ENCODE results near the gene CREB5.

CREB5 gene

DNA sequence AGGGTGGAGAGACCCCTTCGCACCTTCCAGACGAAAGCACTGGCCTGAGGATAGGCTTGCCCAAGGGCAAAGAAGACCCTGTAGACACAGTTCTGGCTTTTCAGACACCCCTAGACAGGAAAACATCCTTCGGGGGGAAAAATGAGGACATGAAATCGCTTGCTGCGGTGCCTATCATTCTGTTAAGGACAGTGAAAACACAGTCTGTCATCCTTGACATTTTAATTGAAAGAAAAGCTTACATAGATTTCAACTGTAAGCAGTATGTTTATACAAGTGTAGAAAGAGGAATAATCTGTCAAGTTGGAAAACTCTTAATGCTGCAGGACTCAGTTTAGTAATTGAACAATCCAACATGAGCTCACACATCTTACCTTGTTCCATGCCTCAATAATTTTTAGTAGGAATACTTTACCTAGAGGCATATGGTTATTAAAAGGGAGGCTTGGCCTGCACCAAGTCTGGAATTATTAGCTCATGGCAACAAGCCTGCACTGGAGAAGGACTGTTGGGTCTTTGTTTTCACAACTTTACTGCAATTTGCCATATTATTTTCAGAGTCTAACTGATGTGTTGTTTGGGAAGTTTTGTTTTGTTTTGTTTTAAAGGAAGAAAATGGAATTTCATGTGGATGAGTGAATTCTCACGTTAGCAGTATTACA is 302.3 kb downstream of the CREB5 start:
- TF ChIP-seq, protein P1, sequence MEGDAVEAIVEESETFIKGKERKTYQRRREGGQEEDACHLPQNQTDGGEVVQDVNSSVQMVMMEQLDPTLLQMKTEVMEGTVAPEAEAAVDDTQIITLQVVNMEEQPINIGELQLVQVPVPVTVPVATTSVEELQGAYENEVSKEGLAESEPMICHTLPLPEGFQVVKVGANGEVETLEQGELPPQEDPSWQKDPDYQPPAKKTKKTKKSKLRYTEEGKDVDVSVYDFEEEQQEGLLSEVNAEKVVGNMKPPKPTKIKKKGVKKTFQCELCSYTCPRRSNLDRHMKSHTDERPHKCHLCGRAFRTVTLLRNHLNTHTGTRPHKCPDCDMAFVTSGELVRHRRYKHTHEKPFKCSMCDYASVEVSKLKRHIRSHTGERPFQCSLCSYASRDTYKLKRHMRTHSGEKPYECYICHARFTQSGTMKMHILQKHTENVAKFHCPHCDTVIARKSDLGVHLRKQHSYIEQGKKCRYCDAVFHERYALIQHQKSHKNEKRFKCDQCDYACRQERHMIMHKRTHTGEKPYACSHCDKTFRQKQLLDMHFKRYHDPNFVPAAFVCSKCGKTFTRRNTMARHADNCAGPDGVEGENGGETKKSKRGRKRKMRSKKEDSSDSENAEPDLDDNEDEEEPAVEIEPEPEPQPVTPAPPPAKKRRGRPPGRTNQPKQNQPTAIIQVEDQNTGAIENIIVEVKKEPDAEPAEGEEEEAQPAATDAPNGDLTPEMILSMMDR (IDR thresholded peaks at IDR 0.05; ENCODE audit: poor library complexity, severe bottlenecking): no peak
- ATAC-seq (ENCODE audit: low read depth) (no peak), DNase-seq (ENCODE audit: low spot score) (no peak)
- Histone ChIP-seq H3K27me3 (ENCODE audit: insufficient read depth, poor library complexity, severe bottlenecking) (no peaks in the 10 kb centered on the region), H3K36me3 (ENCODE audit: low read depth) (peaks cover 8% of the 10 kb centered on the region), H3K4me3 (ENCODE audit: severe bottlenecking) (no peak overlapping the region), H3K9me3 (ENCODE audit: severe bottlenecking) (no peaks in the 10 kb centered on the region), H3K27ac (ENCODE audit: poor library complexity, severe bottlenecking) (no peak overlapping the region), H3K4me1 (ENCODE audit: insufficient read depth, poor library complexity, severe bottlenecking) (no peaks in the 10 kb centered on the region)

DNA sequence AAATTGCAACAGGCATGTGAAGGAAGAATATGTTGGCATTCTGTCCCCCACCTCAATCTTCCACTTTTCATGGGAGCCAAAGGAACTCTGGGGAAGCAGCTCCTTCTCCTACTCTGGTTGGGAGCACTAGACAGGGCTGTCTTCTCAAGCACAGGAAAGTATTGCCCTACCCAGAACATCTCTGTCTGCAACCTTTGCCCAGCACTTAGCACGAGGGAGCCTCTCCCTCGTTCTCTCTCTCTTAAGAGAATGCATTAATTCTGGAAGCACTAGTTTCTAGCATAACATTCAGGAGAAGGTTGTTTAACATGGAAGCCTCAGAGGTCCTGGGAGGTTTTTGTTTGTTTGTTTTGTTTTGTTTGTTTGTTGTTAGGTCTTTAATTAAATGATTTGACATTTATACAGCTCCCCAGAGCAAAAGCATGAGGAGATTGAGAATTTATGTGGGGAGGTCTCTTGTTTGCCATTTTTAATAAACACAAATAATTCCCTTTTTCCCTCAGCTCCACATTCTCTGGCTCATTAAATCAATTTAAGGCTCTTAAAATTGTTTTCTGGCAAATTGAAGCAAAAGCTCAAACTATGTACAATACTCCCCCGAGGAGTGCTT is 305.2 kb downstream of the CREB5 start:
- DNase-seq (ENCODE audit: low spot score): no peak
- no peak for ATAC-seq (ENCODE audit: low read depth)
- Histone ChIP-seq H3K27ac (ENCODE audit: poor library complexity, severe bottlenecking) (no peak overlapping the region), H3K36me3 (ENCODE audit: low read depth) (peaks cover 13% of the 10 kb centered on the region), H3K9me3 (ENCODE audit: severe bottlenecking) (no peaks in the 10 kb centered on the region), H3K4me1 (ENCODE audit: insufficient read depth, poor library complexity, severe bottlenecking) (no peaks in the 10 kb centered on the region), H3K27me3 (ENCODE audit: insufficient read depth, poor library complexity, severe bottlenecking) (no peaks in the 10 kb centered on the region), H3K4me3 (ENCODE audit: severe bottlenecking) (no peak overlapping the region)
- TF ChIP-seq, protein P1 (IDR thresholded peaks at IDR 0.05; ENCODE audit: poor library complexity, severe bottlenecking): no peak

DNA sequence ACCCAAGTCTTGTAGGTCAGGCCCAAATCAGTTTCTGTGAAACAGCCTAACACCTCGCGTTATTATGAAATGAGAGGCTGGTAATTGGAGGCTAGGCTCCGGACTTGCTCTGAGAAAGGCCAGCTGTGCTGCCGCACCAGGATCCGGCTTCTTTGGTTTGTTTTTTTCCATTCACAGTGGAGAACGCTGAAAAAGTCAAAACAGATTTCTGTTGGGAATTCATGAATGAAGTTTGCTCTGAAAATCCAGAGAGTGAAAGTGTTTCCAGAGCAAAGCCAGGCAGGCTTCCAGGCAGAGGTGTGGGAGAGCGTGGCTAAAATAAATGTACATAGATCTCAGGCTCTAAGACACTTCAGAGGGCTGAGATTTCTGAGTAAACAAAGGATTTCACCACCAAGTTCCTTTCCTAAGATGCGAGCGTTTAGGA is 305.8 kb downstream of the CREB5 start:
- Histone ChIP-seq H3K27ac (ENCODE audit: poor library complexity, severe bottlenecking) (no peak overlapping the region), H3K4me1 (ENCODE audit: insufficient read depth, poor library complexity, severe bottlenecking) (no peaks in the 10 kb centered on the region), H3K36me3 (ENCODE audit: low read depth) (peaks cover 13% of the 10 kb centered on the region), H3K9me3 (ENCODE audit: severe bottlenecking) (no peaks in the 10 kb centered on the region), H3K4me3 (ENCODE audit: severe bottlenecking) (no peak overlapping the region), H3K27me3 (ENCODE audit: insufficient read depth, poor library complexity, severe bottlenecking) (no peaks in the 10 kb centered on the region)
- DNase-seq (ENCODE audit: low spot score) (no peak), ATAC-seq (ENCODE audit: low read depth) (no peak)
- TF ChIP-seq, protein P1 (IDR thresholded peaks at IDR 0.05; ENCODE audit: poor library complexity, severe bottlenecking): no peak

DNA sequence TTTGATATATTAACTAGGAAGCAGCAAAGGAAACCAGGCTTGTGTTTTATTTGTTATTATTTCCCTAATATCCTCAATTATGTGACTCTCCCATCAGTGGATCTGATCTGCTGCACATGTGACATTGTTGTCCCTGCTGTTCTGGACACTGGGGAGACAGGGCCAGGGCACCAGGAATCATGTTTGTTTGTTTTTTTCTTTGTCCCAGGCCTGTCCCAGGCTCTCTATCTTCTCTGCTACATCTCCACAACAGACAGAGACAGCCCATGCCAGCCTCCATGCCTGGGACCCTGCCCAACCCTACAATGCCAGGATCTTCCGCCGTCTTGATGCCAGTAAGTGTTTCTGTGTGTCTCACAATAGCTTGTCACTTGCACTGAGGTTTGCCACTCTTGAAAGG is 306.2 kb downstream of the CREB5 start:
- H3K9me3 ChIP-seq (ENCODE audit: severe bottlenecking): no peaks in the 10 kb centered on the region
- TF ChIP-seq, protein P1 (IDR thresholded peaks at IDR 0.05; ENCODE audit: poor library complexity, severe bottlenecking): no peak
- H3K4me1 ChIP-seq (ENCODE audit: insufficient read depth, poor library complexity, severe bottlenecking): no peaks in the 10 kb centered on the region
- H3K27me3 ChIP-seq (ENCODE audit: insufficient read depth, poor library complexity, severe bottlenecking): no peaks in the 10 kb centered on the region
- DNase-seq (ENCODE audit: low spot score) (no peak), ATAC-seq (ENCODE audit: low read depth) (no peak)
- peaks cover 13% of the 10 kb centered on the region for H3K36me3 ChIP-seq (ENCODE audit: low read depth)
- no peak overlapping the region for H3K27ac ChIP-seq (ENCODE audit: poor library complexity, severe bottlenecking)
- no peak overlapping the region for H3K4me3 ChIP-seq (ENCODE audit: severe bottlenecking)

DNA sequence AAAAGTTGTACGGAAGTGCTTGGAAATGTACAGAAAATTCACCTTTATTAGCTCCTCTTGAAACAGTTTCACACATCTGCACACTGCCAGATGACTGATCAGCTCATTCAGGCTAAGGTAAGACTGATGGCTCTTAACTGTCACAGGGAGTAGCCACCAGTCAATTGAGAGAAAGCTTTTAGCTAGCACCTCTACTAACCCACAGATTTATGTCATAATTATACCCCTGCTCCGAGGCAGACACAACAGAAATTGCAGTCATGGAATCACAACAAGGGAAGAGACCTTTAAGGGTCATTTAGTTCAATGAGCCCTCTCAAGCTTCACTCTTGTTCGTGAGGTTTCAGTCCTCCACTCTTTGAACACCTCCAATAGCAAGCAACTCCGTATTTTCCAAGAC is 310.4 kb downstream of the CREB5 start:
- no peak overlapping the region for H3K4me3 ChIP-seq (ENCODE audit: severe bottlenecking)
- peaks cover 18% of the 10 kb centered on the region for H3K36me3 ChIP-seq (ENCODE audit: low read depth)
- no peaks in the 10 kb centered on the region for H3K9me3 ChIP-seq (ENCODE audit: severe bottlenecking)
- no peak for ATAC-seq (ENCODE audit: low read depth)
- TF ChIP-seq, protein P1 (IDR thresholded peaks at IDR 0.05; ENCODE audit: poor library complexity, severe bottlenecking): no peak
- no peak for DNase-seq (ENCODE audit: low spot score)
- H3K4me1 ChIP-seq (ENCODE audit: insufficient read depth, poor library complexity, severe bottlenecking): no peaks in the 10 kb centered on the region
- no peak overlapping the region for H3K27ac ChIP-seq (ENCODE audit: poor library complexity, severe bottlenecking)
- no peaks in the 10 kb centered on the region for H3K27me3 ChIP-seq (ENCODE audit: insufficient read depth, poor library complexity, severe bottlenecking)

All from RWPE2 (cell line).